GM12891 (cell line): ENCODE data around the gene LILRB5.
A peak's percentile ranks its signal among the peaks of the same experiment; 100 is the strongest.

ENCODE experiments used
- POLR2A ChIP-seq: IDR thresholded peaks from 2 replicates; pipeline ENCODE4 v1.6.1; 2011; ENCODE audit warnings: low read depth, low read length, control low read depth
- POLR2AphosphoS5 ChIP-seq: IDR thresholded peaks from 2 replicates; pipeline ENCODE4 v1.6.1; 2011; ENCODE audit warnings: low read depth, low read length, control low read depth
- TAF1 ChIP-seq: IDR thresholded peaks from 2 replicates; pipeline ENCODE4 v1.6.1; 2011; ENCODE audit warnings: low read depth, low read length, control low read depth

GRCh38 chr19:54209811-54210494 is 47.1 kb downstream of the LILRB5 start:
- TF ChIP-seq POLR2A (peak; percentile 52; the same call in 1 of the 2 replicates), TAF1 (no peak), POLR2AphosphoS5 (no peak)
